ENCODE results near the gene TRAPPC2.
A peak's percentile ranks its signal among the peaks of the same experiment; 100 is the strongest.
"Not testable (repeated sequence)": the region's sequence is repeated elsewhere in the genome, so short reads cannot be mapped to it uniquely, and the experiment has no call there.

Gene TRAPPC2

DNA sequence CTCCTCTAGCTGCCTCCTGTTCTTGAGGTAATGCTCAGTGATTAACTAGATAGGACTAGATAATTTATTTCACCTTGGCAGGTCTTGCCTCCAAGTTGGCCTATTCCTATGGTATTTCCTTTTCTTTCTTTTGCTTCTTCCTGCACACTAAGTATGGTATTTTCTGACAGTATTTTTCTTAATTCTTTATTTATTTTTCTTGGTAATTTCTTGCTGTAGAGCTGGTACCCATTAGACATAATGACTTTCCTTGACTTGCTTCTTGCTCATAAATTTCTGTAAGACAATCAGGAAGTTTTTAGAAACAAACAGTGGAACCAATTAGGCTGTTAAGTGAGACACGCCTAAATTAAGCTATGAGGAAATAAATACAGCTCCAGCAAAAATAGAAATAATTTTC lies 36.0 kb downstream of the TRAPPC2 start:
- no peak for DNase-seq (ENCODE audit: low read depth in 2 of 2)

DNA sequence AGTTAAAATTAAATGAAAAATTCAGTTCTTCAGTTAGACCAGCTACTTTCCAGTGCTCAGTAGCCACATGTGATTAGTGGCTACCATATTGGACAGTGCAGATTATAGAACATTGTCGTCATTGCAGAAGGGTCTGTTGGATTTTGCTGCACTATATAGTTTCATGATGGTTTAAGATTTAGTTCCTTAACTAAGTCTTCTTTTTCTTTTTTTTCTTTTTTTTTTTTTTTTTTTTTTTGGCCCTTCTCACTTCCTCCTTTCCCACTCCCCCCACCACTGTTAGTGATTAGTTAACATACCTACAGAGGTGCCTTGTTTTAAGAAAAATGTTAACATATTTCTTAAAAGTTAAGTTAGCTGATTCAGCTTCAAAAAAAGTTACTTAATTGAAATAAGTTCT lies 36.4 kb downstream of the TRAPPC2 start:
- DNase-seq (ENCODE audit: low read depth in 2 of 2), result no peak

DNA sequence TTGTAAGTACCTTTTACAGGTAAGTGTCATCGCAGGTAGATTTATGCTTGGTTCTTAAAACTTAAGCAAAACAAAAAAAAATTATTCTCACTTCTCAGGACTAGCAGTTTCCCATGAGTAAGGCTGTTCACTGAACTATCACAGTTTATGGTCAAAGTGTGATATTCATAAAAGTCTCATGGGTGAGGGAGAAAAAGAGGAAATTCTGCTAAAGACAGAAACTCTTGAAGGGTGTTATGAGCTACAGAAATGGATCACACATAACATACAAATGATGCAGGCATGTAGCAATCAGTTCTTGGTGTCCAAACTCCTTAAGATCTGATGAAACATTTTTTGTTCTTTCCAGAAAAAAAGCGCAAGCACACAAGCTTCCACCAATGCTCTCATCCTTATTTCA lies 37.0 kb downstream of the TRAPPC2 start:
- no peak for DNase-seq (ENCODE audit: low read depth in 2 of 2)

DNA sequence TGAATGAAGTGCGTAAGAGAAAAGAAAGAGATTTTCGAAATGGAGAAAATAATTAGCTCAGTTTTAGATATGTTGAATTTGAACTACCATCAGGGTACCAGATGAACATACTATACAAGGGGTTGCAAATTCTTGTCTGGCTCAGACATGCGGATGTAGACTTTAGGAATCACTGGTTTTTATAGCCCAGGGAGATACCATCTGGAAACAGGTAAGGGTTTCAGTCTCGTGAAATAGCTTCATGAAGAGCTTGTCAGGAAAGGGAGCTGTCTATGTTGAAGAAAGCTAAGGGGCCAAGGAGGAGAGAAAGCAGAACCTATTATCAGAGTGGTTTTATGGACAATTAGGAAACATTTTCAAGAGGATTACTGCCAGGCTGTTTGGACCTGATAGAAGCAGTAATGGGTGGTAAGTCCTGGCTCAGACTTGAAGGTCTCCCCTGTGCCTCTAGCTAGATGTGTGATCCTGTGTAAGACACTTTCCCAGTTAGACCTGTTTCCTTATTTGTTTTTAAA lies 38.8 kb downstream of the TRAPPC2 start:
- DNase-seq (ENCODE audit: low read depth in 2 of 2), result no peak

GRCh38 chrX:13694983-13695382 lies 39.4 kb downstream of the TRAPPC2 start:
- no peak for DNase-seq (ENCODE audit: low read depth in 2 of 2)

GRCh38 chrX:13694359-13694758 lies 40.1 kb downstream of the TRAPPC2 start:
- no peak for DNase-seq (ENCODE audit: low read depth in 2 of 2)

- no peak for DNase-seq (ENCODE audit: low read depth in 2 of 2)
Measured at GRCh38 chrX:13693341-13693961, 41.0 kb downstream of the TRAPPC2 start.

DNA sequence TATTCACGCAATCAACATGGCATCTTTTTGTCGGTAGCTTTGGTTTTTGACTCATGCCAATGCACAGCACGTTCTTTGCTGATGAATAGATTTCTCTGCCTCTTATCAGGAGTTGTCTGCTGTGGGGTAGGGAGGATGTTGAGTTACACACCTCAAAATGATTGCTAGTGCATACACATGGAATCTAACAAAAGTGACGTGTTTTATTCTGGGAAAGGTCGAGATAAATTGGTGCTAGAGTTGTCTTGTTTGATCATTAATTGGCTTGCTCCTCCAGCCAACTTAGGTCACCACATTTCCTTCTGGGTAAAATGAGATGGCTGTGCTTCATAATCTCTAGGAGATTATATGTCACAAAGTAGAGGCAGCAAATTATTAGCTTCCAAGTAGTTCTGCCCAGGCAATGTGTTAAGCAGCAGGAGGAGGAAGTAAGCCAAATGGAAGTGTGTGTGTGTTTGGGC lies 41.6 kb downstream of the TRAPPC2 start:
- DNase-seq (ENCODE audit: low read depth in 2 of 2), result no peak

GRCh38 chrX:13691841-13692371 lies 42.5 kb downstream of the TRAPPC2 start:
- no peak for DNase-seq (ENCODE audit: low read depth in 2 of 2)

DNA sequence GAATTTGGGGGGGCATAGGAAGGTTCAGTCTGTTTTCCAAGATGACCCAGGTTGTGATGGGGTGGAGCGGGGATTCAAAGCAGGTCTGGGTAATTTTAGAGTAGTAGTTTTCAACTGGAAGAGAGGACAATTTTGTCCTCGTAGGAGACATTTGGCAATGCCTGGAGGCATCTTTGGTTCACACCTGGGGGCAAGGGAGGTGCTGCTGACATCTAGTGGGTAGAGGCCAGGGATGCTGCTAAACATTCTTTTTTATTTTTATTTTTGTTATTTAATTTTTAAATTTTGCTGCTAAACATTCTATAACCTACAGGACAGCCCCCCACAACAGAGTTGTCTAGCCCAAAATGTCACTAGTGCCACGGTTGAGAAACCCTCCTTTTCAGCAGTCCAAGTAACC lies 43.6 kb downstream of the TRAPPC2 start:
- no peak for DNase-seq (ENCODE audit: low read depth in 2 of 2)

DNA sequence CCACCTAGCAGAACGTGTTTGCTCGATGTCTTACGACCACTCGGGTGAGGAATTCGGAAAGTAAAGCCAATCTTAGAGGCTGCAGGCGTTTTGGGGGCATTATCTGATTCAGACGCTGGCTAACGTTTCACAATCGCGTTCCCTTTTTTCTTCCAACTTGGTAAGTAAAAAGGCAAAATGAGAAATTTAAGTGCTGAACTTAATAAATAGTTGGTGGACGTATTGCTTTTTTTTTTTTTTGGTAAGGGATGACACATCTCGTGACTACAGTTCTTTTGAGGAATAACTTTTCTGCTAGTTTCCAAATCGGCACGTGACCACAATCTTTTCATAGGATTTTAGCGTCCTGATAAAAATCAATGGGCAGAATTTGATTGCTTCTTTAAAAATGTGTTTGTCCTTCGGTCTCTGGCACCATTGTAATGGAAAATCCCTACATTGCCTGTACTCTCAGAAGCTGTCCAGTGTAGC lies 44.6 kb downstream of the TRAPPC2 start:
- DNase-seq (ENCODE audit: low read depth in 2 of 2), result no peak

GRCh38 chrX:13688958-13689740 lies 45.3 kb downstream of the TRAPPC2 start, which contains the start of gene RAB9A:
RAB9A (plus strand) TSS chrX:13689128; CDS start chrX:13708747, 19,619 bp downstream.
- peak; percentile 71 to 76 for DNase-seq (ENCODE audit: low read depth in 2 of 2)

- no peak for DNase-seq (ENCODE audit: low read depth in 2 of 2)
Measured at GRCh38 chrX:13688384-13688957, 45.9 kb downstream of the TRAPPC2 start.

- no peak for DNase-seq (ENCODE audit: low read depth in 2 of 2)
Measured at GRCh38 chrX:13687203-13687602, 47.2 kb downstream of the TRAPPC2 start.

- DNase-seq (ENCODE audit: low read depth in 2 of 2), result no peak
Measured at GRCh38 chrX:13685126-13685763, 49.2 kb downstream of the TRAPPC2 start.

GRCh38 chrX:13684361-13684760 lies 50.1 kb downstream of the TRAPPC2 start:
- DNase-seq (ENCODE audit: low read depth in 2 of 2), result no peak

GRCh38 chrX:13681595-13681994 lies 52.8 kb downstream of the TRAPPC2 start:
- no peak for DNase-seq (ENCODE audit: low read depth in 2 of 2)

DNA sequence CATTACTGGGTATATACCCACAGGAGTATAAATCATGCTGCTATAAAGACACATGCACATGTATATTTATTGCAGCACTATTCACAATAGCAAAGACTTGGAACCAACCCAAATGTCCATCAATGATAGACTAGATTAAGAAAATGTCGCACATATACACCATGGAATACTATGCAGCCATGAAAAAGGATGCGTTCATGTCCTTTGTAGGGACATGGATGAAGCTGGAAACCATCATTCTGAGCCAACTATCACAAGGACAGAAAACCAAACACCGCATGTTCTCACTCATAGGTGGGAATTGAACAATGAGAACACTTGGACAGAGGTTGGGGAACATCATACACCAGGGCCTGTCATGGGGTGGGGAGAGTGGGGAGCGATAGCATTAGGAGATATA lies 54.7 kb downstream of the TRAPPC2 start:
- DNase-seq (ENCODE audit: low read depth in 2 of 2), result not testable (repeated sequence)

DNA sequence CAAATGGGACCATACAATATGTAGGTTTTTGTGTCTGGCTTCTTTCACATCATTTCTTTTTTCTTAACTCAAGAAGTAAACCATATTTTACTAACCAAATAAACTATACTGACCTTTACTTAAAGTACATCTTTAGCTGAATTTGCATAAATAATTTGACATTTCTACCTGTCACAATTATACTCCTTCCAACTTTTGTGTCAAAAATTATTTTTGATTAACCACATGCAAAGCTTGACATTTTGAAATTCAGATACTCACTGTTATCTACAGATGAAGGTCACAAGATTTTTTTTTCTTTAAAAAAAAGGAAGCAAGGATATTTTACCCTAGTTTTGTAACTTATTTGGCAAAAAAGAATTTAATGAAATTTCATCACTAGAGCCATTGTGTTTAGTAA lies 57.5 kb downstream of the TRAPPC2 start:
- DNase-seq (ENCODE audit: low read depth in 2 of 2), result no peak

DNA sequence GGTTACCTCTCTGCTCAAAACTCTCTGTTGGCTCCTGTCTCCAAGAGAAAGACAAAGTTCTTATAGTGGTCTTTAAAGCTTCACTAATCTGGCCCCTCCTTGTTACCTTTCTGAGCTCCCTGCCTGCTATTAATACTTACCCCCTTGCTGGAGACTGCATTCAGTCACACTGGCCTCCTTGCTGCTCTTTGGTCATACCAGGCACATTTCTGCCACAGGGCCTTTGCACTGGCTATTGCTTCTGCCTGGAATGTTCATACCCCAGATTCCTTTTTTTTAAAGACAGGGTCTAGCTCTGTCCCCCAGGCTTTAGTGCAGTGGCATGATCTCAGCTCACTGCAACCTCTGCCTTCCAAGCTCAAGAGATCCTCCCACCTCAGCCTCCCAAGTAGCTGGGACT lies 61.4 kb downstream of the TRAPPC2 start:
- DNase-seq (ENCODE audit: low read depth in 2 of 2), result no peak

- no peak for DNase-seq (ENCODE audit: low read depth in 2 of 2)
Measured at GRCh38 chrX:13670197-13670596, 64.2 kb downstream of the TRAPPC2 start.

DNA sequence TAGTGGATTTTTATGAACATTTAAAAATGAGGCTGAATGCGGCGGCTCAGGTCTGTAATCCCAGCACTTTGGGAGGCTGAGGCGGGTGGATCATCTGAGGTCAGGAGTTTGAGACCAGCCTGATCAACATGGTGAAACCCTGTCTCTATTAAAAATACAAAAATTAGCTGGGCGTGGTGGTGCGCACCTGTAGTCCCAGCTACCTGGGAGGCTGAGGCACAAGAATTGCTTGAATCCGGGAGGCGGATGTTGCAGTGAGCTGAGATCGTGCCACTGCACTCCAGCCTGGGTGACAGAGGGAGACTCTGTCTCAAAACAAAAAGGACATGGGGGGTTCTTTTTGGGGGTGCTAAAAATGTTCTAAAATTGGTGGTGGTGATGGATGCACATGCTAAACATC lies 64.7 kb downstream of the TRAPPC2 start:
- not testable (repeated sequence) for DNase-seq (ENCODE audit: low read depth in 2 of 2)
